Type B pancreatic cell (in vitro differentiated cells): ENCODE results near the gene ANXA10. TPM values are rescaled to one million over a fixed set of nuclear protein-coding genes. Genes with fewer than 3 reads are reported as not detected.

Experiments
- DNase-seq: peaks from one replicate; pipeline ENCODE4 v3.0.0; 2021; ENCODE audit warnings: mixed read lengths; ENCODE audit not compliant: unreplicated experiment; ENCODE audit errors: extremely low spot score
- H3K27ac Mint-ChIP-seq: 2 replicates; pipeline ENCODE4 v1.8.0; 2021; ENCODE audit warnings: mild to moderate bottlenecking, mixed read lengths
- H3K27me3 Mint-ChIP-seq: 2 replicates; pipeline ENCODE4 v1.8.0; 2021; ENCODE audit warnings: mixed read lengths
- H3K36me3 Mint-ChIP-seq: 2 replicates; pipeline ENCODE4 v1.8.0; 2021; ENCODE audit warnings: mixed read lengths
- H3K4me1 Mint-ChIP-seq: one replicate; pipeline ENCODE4 v1.8.0; 2021; ENCODE audit warnings: mixed read lengths; ENCODE audit not compliant: unreplicated experiment
- H3K4me3 Mint-ChIP-seq: 2 replicates; pipeline ENCODE4 v1.8.0; 2021; ENCODE audit warnings: mild to moderate bottlenecking, mixed read lengths
- H3K9me3 Mint-ChIP-seq: 2 replicates; pipeline ENCODE4 v1.8.0; 2021; ENCODE audit warnings: mixed read lengths
- total RNA-seq: library from RNA; stranded (reverse); gene quantifications from 2 replicates; pipeline ENCODE4 v1.2.1, GENCODE V29; 2021; ENCODE audit warnings: low replicate concordance
- TF ChIP-seq, protein P1 (sequence below): fragments of 200-600 bp; sonication (generic); conservative IDR thresholded peaks from 2 replicates; pipeline ENCODE4 v1.5.0; 2021; ENCODE audit warnings: antibody characterized with exemption, mild to moderate bottlenecking

The ANXA10 gene
- total RNA-seq, 1 donor from 2014 or later = 39.8 TPM

- no peaks in the 10 kb centered on the region for H3K36me3 Mint-ChIP-seq
- no peak overlapping the region for H3K27ac Mint-ChIP-seq
- TF ChIP-seq, protein P1, sequence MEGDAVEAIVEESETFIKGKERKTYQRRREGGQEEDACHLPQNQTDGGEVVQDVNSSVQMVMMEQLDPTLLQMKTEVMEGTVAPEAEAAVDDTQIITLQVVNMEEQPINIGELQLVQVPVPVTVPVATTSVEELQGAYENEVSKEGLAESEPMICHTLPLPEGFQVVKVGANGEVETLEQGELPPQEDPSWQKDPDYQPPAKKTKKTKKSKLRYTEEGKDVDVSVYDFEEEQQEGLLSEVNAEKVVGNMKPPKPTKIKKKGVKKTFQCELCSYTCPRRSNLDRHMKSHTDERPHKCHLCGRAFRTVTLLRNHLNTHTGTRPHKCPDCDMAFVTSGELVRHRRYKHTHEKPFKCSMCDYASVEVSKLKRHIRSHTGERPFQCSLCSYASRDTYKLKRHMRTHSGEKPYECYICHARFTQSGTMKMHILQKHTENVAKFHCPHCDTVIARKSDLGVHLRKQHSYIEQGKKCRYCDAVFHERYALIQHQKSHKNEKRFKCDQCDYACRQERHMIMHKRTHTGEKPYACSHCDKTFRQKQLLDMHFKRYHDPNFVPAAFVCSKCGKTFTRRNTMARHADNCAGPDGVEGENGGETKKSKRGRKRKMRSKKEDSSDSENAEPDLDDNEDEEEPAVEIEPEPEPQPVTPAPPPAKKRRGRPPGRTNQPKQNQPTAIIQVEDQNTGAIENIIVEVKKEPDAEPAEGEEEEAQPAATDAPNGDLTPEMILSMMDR = peak; percentile 96
- no peaks in the 10 kb centered on the region for H3K4me1 Mint-ChIP-seq
- no peak overlapping the region for H3K4me3 Mint-ChIP-seq
- no peaks in the 10 kb centered on the region for H3K27me3 Mint-ChIP-seq
- no peaks in the 10 kb centered on the region for H3K9me3 Mint-ChIP-seq
- peak; percentile 73 for DNase-seq
Measured at GRCh38 chr4:168076989-168077725, 15.2 kb upstream of the ANXA10 start.

GRCh38 chr4:168077726-168078239, 14.6 kb upstream of the ANXA10 start:
- no peak overlapping the region for H3K27ac Mint-ChIP-seq
- no peaks in the 10 kb centered on the region for H3K27me3 Mint-ChIP-seq
- no peak overlapping the region for H3K4me3 Mint-ChIP-seq
- no peaks in the 10 kb centered on the region for H3K4me1 Mint-ChIP-seq
- DNase-seq = no peak
- TF ChIP-seq, protein P1 = no peak
- H3K36me3 Mint-ChIP-seq = no peaks in the 10 kb centered on the region
- no peaks in the 10 kb centered on the region for H3K9me3 Mint-ChIP-seq

DNA sequence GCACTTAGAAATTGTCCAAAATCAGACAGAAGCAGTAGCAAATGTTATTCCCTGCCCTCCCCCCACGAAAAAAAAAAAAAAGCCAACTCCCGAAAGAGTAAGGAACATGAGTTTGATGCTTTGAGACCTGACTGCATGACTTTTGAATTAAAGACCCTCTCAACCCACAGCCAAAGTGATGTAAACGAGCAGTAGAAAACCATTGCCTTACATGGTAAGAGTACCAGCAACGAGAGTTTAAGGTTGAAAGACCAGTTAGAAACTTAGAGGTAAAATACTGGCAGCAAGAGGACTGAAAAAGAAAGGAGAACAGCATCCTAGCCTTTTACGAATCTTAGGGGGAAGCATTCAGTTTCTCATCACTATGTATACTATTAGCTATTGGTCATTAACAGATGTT, 10.0 kb upstream of the ANXA10 start:
- no peak overlapping the region for H3K27ac Mint-ChIP-seq
- no peak overlapping the region for H3K4me3 Mint-ChIP-seq
- TF ChIP-seq, protein P1 = no peak
- H3K9me3 Mint-ChIP-seq = peaks cover 3% of the 10 kb centered on the region
- DNase-seq = no peak
- H3K4me1 Mint-ChIP-seq = no peaks in the 10 kb centered on the region
- H3K27me3 Mint-ChIP-seq = no peaks in the 10 kb centered on the region
- H3K36me3 Mint-ChIP-seq = no peaks in the 10 kb centered on the region

DNA sequence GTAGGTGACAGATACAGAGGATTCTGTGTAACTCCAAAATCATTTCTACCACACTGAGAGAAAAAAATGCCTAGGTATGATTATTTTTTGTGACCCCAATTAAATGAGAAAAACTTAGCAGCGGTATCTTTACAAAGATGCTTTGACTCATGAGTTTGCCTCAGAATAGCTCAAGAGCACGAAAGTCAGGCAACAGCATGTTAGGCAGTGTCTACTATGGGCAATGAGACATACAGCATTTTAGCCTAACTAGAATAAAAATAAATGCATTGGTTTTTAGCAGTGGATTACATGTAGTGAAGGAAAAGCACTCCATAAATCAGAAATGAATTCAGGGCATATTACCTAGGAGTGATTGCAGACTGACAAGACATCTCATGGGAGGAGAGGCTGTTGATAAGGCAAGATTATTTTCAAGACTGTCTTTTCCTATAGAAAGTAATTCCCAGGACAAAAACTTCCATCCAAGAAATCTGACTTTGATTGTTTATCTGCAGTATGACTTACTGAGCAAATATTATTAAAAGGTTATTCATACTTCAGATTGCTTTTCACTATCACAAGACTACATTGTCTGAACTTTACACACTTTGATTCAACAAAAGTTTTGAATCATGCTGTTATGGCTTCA, 3.6 kb downstream of the ANXA10 start:
- DNase-seq = no peak
- H3K4me3 Mint-ChIP-seq = no peak overlapping the region
- TF ChIP-seq, protein P1 = no peak

DNA sequence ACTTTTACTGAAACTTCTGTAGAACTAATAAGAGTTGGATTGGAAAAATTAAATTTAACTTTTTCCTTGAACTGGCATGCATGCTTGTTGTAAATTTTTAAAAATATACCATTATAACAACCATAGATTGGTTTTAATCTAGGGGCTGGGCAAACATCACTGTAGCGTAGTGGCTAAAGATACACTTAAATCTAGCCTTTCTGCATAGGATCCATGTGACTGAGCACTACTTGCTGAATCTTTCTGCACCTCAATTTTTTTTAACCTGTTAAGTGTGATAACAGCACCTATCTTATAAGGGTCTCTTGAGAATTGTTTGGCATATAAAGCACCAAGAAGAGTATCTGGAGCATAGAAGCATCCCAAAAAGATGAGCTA, 4.1 kb downstream of the ANXA10 start:
- Mint-ChIP-seq H3K4me1 (no peaks in the 10 kb centered on the region), H3K36me3 (no peaks in the 10 kb centered on the region), H3K27ac (no peak overlapping the region), H3K27me3 (no peaks in the 10 kb centered on the region), H3K9me3 (no peaks in the 10 kb centered on the region), H3K4me3 (no peak overlapping the region)
- TF ChIP-seq, protein P1 = no peak
- DNase-seq = no peak

More for the DNA sequence above, 3.6 kb downstream of the ANXA10 start:
- Mint-ChIP-seq H3K36me3 (no peaks in the 10 kb centered on the region), H3K9me3 (no peaks in the 10 kb centered on the region), H3K4me1 (no peaks in the 10 kb centered on the region), H3K27me3 (no peaks in the 10 kb centered on the region), H3K27ac (no peak overlapping the region)
